Keratinocyte (primary cell): ENCODE measurements around the gene CDK15.

Experiments used
- EZH2 ChIP-seq: IDR thresholded peaks from one replicate; pipeline ENCODE4 v1.6.1; 2012; ENCODE audit warnings: inconsistent platforms, mild to moderate bottlenecking, low read length, moderate library complexity
- TF ChIP-seq, protein P1 (sequence below), 3 experiments: IDR thresholded peaks in 1 of 3; conservative IDR thresholded peaks in 1 of 3; optimal IDR thresholded peaks in 1 of 3; 2 replicates in 2 of 3; 3 replicates in 1 of 3; pipeline versions ENCODE3 to v1.5.1; 2011; ENCODE audit warnings: low read length in 3 of 3, mild to moderate bottlenecking in 3 of 3, moderate library complexity in 2 of 3, control low read depth in 1 of 3, inconsistent platforms in 1 of 3; ENCODE audit not compliant: insufficient read depth in 2 of 3; ENCODE audit errors: extremely low read depth in 1 of 3

DNA sequence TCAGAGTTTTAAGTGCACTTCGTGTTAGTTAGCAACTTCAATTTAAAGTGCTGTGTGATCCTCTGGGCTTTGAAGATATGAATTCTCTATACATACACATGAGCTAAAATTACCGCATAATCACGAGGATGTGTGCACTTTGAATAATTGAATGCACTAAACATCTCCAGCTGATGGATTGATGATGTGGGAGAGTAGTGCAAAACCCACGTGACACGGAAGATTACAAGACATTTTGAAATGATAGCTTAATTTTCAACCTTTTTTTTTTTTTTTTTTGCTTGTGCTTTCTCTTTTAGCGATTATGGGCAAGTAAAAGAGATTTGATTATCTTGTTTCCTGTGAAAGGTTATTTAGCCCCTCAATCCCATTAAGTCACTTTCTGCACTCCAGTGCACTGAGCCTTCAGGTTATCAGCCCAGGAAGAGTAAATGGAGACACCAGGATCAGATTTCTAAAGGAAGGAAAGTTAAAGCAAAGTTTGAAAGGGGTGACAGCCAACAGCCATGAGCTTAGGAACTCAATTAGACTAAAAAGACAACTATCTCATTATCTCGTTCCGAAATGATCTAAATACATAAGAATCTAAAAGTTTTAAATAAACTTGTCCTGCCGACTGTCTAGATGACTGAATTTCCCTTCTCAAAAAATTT lies 81.6 kb downstream of the CDK15 start:
- TF ChIP-seq, protein P1, sequence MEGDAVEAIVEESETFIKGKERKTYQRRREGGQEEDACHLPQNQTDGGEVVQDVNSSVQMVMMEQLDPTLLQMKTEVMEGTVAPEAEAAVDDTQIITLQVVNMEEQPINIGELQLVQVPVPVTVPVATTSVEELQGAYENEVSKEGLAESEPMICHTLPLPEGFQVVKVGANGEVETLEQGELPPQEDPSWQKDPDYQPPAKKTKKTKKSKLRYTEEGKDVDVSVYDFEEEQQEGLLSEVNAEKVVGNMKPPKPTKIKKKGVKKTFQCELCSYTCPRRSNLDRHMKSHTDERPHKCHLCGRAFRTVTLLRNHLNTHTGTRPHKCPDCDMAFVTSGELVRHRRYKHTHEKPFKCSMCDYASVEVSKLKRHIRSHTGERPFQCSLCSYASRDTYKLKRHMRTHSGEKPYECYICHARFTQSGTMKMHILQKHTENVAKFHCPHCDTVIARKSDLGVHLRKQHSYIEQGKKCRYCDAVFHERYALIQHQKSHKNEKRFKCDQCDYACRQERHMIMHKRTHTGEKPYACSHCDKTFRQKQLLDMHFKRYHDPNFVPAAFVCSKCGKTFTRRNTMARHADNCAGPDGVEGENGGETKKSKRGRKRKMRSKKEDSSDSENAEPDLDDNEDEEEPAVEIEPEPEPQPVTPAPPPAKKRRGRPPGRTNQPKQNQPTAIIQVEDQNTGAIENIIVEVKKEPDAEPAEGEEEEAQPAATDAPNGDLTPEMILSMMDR (optimal IDR thresholded peaks at IDR 0.05 in 1 of 3, IDR thresholded peaks at IDR 0.05 in 1 of 3, conservative IDR thresholded peaks at IDR 0.05 in 1 of 3; ENCODE audit: extremely low read depth in 1 of 3, insufficient read depth in 2 of 3, low read length in 3 of 3): no peak
- TF ChIP-seq EZH2: no peak
